ENCODE data around the gene ABCB10.
"Not testable (repeated sequence)": the region's sequence is repeated elsewhere in the genome, so short reads cannot be mapped to it uniquely, and the experiment has no call there.

ABCB10 gene

GRCh38 chr1:229514578-229515275 lies 43.8 kb downstream of the ABCB10 start:
- peak; percentile 76 for TF ChIP-seq CTCF (IDR thresholded peaks at IDR 0.05; ENCODE audit: extremely low read depth, insufficient read depth, missing control alignments)
- in situ Hi-C loops (cut with MboI; ENCODE audit: low pct_unique_long_range_greater_than_20kb, low sequenced_read_pairs, unreplicated experiment) = no loop called here
- DNase-seq (ENCODE audit: low spot score) = peak; percentile 52

DNA sequence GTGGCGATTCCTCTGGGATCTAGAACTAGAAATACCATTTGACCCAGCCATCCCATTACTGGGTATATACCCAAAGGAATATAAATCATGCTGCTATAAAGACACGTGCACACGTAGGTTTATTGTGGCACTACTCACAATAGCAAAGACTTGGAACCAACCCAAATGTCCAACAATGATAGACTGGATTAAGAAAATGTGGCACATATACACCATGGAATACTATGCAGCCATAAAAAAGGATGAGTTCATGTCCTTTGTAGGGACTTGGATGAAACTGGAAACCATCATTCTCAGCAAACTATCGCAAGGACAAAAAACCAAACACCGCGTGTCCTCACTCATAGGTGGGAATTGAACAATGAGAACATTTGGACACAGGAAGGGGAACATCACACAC lies 46.9 kb downstream of the ABCB10 start:
- DNase-seq (ENCODE audit: low spot score); in situ Hi-C loops (cut with MboI; ENCODE audit: low pct_unique_long_range_greater_than_20kb, low sequenced_read_pairs, unreplicated experiment): not testable (repeated sequence)

DNA sequence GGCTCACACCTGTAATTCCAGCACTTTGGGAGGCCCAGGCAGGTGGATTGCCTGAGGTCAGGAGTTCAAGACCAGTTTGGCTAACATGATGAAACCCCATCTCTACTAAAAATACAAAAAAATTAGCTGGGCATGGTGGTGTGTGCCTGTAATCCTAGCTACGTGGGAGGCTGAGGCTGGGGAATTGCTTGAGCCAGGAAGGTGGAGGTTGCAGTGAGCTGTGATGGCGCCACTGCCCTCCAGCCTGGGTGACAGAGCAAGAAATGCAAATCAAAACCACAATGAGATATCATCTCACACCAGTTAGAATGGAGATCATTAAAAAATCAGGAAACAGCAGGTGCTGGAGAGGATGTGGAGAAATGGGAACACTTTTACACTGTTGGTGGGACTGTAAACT lies 47.3 kb downstream of the ABCB10 start:
- DNase-seq (ENCODE audit: low spot score); in situ Hi-C loops (cut with MboI; ENCODE audit: low pct_unique_long_range_greater_than_20kb, low sequenced_read_pairs, unreplicated experiment): not testable (repeated sequence)

DNA sequence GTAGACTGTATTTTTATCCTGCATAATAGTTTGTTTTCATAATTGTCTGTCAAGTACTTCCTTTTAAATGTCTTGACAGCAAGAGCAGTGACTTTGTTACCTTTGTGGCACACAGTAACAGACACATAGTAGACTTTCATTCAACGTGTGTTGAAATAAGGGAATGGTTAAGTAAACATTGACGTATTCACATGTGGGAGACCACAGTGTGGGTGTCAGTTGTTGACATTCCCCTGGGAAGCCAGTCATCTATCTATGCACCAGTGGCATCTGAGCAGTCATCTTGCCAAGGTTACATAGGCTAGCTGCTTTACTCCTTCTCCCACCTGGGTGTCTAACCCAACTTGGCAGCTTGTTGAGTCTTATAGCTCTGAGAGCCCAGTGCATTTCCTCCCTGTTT lies 48.9 kb downstream of the ABCB10 start:
- no peak for DNase-seq (ENCODE audit: low spot score)
- TF ChIP-seq CTCF (IDR thresholded peaks at IDR 0.05; ENCODE audit: extremely low read depth, insufficient read depth, missing control alignments) = no peak
- in situ Hi-C loops (cut with MboI; ENCODE audit: low pct_unique_long_range_greater_than_20kb, low sequenced_read_pairs, unreplicated experiment) = loop anchor here (10.0 kb wide), 1 partner anchor 255 kb away; no protein-coding TSS in a partner anchor

GRCh38 chr1:229508823-229509337 lies 49.6 kb downstream of the ABCB10 start:
- in situ Hi-C loops (cut with MboI; ENCODE audit: low pct_unique_long_range_greater_than_20kb, low sequenced_read_pairs, unreplicated experiment) = loop anchor here (10.0 kb wide), 1 partner anchor 254 kb away; no protein-coding TSS in a partner anchor
- DNase-seq (ENCODE audit: low spot score) = peak; percentile 31
- TF ChIP-seq CTCF (IDR thresholded peaks at IDR 0.05; ENCODE audit: extremely low read depth, insufficient read depth, missing control alignments) = no peak

- TF ChIP-seq CTCF (IDR thresholded peaks at IDR 0.05; ENCODE audit: extremely low read depth, insufficient read depth, missing control alignments) = no peak
- in situ Hi-C loops (cut with MboI; ENCODE audit: low pct_unique_long_range_greater_than_20kb, low sequenced_read_pairs, unreplicated experiment) = loop anchor here (10.0 kb wide), 1 partner anchor 253 kb away; no protein-coding TSS in a partner anchor
- DNase-seq (ENCODE audit: low spot score) = peak; percentile 92
Observed at GRCh38 chr1:229507951-229508822, 50.3 kb downstream of the ABCB10 start, which contains the start of gene NUP133. Gene NUP133 (minus strand): TSS chr1:229508341. CDS start chr1:229508249, 92 bp downstream.

- in situ Hi-C loops (cut with MboI; ENCODE audit: low pct_unique_long_range_greater_than_20kb, low sequenced_read_pairs, unreplicated experiment) = loop anchor here (10.0 kb wide), 1 partner anchor 253 kb away; no protein-coding TSS in a partner anchor
- no peak for DNase-seq (ENCODE audit: low spot score)
- no peak for TF ChIP-seq CTCF (IDR thresholded peaks at IDR 0.05; ENCODE audit: extremely low read depth, insufficient read depth, missing control alignments)
Observed at GRCh38 chr1:229507502-229507901, 51.0 kb downstream of the ABCB10 start.

All from GM13977 (cell line).